T1000 (cell line): ENCODE data around the gene YWHAG.
"Not testable (repeated sequence)": the region's sequence is repeated elsewhere in the genome, so short reads cannot be mapped to it uniquely, and the experiment has no call there.

ENCODE experiments used
- DNase-seq: peaks from one replicate; lab custom pipeline; 2025; ENCODE audit warnings: mixed read lengths; lab: John Stamatoyannopoulos, UW

YWHAG gene

DNA sequence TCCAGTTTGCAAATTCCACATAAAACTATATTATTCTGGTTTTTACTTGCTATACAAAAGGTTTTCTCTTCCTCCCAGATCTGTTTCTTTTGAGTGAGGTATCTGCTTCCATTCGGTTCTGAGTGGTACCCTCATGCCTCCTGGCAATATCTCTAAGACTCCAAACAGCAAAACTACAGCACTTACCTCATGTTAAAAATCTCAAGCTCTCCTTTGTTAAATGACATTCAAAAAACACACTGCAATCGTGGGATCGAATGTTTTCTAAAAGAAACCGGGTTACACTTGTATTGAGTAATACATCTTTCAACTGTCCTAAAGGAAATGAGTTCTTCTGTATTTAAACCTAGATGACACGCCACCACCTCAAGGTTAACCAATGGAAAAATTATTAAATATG lies 11.1 kb downstream of the YWHAG start:
- no peak for DNase-seq

DNA sequence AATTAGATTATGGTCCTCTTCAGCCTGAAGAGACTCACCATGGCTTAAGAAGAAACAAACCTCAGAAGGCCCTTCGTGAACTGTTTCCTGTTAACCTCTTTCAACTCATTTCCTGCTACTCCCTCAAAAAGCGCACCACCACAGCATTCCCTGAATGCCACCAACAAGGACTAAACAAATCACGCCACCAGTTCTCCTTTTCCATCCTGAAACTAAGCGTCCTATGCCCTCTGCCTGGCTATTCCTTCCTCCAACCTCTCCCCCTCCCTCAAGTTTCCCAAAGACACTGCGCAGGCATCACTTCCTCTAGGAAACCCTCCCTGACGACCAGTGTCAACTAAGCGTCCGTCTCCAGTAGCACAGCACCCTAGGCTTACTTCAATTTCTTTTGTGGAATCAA lies 12.0 kb downstream of the YWHAG start:
- DNase-seq, result no peak

GRCh38 chr7:76346097-76346496 lies 12.7 kb downstream of the YWHAG start:
- no peak for DNase-seq

DNA sequence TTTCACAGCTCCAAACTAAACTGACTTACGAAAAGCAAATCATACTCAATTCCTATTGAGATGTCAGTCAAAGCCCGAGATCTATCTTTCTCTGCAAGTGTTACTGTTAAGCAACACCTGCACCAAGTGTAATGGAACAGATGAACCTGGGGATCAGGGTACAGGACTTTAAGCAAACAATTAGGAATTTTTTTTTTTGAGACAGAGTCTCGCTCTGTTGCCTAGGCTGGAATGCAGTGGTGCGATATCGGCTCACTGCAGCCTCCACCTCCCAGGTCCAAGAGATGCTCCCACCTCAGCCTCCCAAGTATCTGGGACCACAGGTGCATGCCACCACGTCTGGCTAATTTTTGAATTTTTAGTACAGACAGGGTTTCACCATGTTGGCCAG lies 14.9 kb downstream of the YWHAG start:
- no peak for DNase-seq

- DNase-seq, result no peak
These were observed 15.4 kb downstream of the YWHAG start for GRCh38 chr7:76343294-76343930.

DNA sequence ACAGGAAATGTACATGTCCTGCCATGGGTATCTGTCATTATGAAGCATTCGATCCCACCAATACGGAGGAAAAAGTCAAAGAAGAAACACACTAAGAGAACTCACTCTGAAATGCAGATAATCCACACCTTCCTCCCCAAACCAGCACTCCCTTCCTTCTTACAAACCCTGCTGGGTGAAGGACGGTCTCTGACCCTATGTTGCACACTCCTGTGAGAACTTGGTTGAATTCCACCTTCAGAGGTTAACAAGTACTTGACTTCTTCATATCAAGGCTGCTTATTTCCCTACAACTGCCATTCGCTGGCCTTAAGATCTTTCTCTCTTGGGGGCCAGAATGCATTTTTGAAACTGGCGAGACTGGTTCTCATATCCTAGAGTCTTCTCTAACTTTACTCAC lies 16.6 kb downstream of the YWHAG start:
- no peak for DNase-seq

- DNase-seq, result no peak
These were observed 18.1 kb downstream of the YWHAG start for GRCh38 chr7:76340617-76341131.

- no peak for DNase-seq
These were observed 20.3 kb downstream of the YWHAG start for GRCh38 chr7:76338298-76339084.

DNA sequence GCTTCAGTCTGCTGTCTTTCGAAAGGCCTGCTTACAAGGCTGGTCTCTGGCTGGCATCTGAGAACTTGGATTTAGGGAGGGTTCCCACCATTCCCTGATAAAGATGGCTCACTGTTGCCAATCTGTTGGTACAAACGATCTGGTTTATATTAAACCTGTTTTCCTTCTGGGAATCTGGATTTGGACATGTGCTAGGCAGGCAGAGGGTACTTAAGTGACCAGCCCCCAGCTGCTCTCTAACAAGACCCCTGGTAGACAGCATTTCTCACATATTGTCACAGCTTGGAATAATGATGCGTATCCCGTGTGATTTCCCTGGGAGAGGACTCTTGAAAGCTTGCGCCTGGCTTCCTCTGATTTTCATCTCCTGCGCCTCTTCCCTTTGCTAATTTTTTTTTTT lies 21.6 kb downstream of the YWHAG start:
- no peak for DNase-seq

- DNase-seq, result no peak
These were observed 22.7 kb downstream of the YWHAG start for GRCh38 chr7:76336094-76336493.

GRCh38 chr7:76335417-76335816 lies 23.4 kb downstream of the YWHAG start:
- not testable (repeated sequence) for DNase-seq

DNA sequence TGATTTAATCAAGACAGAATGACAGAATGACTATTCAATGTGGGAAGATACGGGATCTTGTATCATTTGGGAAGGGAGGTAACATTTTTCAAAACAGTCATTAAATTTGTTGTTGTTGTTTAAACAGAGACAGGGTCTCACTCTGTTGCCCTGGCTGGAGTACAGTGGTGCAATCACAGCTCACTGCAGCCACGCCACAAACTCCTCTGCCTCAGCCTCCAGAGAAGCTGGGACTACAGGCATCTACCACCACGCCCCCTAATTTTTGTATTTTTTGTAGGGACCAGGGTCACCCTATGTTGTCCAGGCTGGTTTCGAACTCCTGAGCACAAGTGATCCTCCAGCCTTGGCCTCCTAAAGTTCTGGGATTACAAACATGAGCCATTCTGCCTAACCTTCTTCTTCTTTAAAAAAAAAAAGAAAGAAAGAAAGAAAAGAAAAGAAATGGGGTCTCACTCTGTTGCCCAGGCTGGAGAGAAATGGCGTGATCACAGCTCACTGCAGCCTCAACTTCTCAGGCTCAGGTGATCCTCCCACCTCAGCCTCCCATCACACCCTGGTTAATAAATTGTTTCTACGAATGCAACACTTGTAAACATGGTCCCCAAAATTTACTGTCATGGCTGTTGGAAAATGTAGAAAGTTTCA lies 24.3 kb downstream of the YWHAG start:
- no peak for DNase-seq

DNA sequence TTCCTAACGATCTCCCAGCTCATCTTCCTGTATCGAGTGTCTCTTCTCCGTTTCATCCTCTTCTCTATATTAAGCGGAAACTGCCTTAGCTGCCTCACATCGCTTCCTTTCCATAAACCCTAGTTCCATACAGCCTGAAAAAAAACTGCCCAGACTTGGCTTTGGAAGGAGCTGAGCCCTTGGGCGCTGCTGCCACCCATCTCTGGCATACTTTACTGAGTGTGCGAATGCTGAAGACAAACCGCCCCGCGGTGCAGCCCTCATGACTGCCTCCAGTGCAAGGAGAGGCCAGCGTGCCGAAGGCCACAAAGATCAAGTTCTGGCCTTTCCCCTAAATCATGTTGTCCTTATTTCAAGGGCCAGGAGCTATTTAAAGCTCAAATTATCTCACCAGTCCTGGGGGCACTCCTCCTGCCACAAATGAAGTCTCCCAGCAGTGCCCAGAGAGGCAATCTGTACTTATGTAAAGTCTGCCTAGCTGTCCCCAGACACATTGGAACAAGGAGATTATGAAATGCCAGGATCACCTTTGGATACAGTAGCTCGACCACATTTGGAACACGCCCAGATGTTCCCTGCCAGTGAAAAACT lies 25.2 kb downstream of the YWHAG start:
- no peak for DNase-seq

DNA sequence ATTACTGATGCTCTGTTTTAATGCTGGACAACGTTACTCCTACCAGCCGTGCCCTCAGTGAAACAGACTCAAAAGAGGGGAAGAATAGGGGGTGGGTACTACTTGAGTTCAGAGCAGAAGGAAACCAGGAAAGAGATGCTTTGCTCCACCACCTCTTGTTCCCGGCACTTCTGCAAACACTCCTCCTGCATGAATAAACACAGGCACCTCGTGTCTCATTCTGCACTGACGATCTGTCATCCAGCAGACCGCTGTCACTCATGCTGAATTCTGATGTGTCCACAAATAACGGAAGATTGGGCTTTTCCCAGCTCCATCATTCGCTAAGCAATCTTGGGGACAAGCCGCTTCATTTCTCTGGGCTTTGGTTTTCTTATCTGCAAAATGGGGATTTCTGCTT lies 26.7 kb downstream of the YWHAG start:
- DNase-seq, result no peak

DNA sequence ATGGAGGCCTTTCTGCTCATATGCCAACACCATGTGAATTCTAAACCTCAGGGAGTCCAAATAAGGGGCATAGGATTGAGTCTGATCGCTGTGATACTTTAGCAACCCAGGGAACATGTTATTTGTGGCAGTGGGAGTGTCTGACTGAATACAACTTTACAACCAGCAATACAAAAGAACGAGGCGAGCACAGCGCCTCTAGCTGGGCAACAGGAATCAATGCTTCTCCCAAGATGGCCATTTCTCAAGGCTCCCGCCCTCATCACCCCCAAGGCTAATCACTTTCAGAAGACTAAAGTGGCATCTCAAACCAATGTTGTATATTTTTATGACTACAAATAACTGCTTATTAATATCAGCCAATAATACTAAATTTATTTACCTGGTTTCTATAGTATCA lies 28.1 kb downstream of the YWHAG start:
- DNase-seq, result no peak

DNA sequence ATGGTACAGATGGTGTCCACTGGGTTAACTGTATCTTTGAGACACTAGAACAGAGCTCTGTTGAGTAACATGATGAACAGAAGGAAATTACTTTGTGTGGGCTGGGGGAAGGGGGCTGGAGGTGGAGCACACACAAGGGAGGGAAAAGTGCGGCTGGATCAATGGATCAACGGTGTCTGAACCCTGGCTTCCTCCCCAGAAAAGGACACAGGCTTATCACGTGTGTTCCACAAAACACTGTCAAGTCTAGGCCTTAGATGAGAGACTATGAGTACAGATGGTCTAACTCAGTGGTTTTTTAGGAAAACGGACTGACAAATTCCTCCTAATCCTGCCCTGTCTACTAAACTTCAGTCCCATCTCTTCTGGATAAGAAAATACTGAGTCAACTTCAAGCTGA lies 28.5 kb downstream of the YWHAG start:
- no peak for DNase-seq

- no peak for DNase-seq
These were observed 29.3 kb downstream of the YWHAG start for GRCh38 chr7:76329479-76329878.

DNA sequence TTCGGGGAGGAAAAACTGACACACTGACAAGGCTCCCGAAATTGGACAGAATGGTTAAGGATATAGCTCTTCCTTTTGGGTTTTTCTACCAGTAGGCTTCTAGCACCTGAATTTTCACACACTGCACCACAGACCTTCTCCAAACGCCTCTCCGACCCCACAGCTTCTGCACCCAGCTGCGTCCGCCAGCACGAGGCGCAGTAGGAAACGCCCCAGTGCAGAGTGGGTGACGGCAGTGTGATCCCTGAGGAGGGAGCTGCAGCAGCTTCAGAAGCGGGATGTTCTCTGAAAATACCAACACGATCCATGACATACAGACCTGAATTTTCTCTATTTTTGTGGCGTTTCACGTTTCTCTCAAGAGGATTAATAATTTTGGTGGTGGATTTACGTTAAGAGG lies 30.4 kb downstream of the YWHAG start:
- DNase-seq, result no peak

DNA sequence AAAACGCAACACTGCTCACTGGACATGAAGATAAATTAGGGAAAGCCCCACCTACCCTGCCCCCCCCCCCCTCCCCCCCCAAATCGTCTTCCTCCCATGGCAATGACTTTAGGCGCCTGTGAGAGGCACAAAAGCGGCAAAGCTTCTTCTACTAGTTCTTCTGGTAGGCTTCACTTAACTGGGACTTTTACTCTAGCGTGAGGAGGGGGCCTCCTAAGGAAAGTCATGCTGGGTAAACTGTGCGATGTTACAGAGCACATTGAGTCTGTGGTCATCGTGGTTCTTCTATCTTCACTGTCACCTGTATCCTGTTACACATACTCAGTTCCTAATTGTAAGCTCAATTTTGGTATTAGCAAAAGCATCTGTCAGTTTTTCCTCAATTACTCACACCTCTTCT lies 31.2 kb downstream of the YWHAG start:
- no peak for DNase-seq

DNA sequence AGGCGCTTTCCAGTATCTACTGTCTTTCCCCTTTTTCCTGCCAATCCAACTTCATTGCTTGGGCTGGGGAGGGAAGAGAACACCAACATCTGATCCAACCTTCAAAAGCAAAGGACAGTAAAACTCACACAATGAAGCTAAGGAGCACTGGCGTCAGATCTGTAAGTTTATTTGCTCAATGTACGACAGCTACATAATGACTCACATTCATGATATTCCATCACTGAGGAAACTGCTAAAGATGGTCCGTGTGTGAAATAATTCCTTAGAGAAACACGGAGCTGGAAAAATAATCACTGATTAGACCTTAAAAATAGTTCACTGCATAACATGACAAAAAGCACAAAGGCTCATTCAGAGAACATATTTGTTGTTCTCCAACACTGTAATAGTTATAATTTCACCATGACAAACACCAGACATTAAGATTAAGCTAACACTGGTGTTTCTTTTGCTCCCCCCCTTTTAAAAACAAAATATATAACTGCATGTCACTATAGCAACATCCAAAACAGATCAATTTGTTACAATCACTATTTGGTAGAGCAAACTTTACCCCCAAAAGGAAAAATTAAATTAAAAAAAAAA lies 32.1 kb downstream of the YWHAG start:
- DNase-seq, result no peak

- DNase-seq, result no peak
These were observed 33.0 kb downstream of the YWHAG start for GRCh38 chr7:76325811-76326210.

- no peak for DNase-seq
These were observed 33.7 kb downstream of the YWHAG start for GRCh38 chr7:76325092-76325491.
